Thyroid gland (tissue), 4 donors: ENCODE results near the gene PCNA. TPM values are rescaled to one million over a fixed set of nuclear protein-coding genes. Genes with fewer than 3 reads are reported as not detected.

Source experiments
- DNase-seq, 2 donors: peaks; one replicate each; pipeline ENCODE4 v3.0.0-alpha.2; 2019
- H3K27ac ChIP-seq, 3 donors: fragments of 200-600 bp; sonication (generic); 1 replicate in 2 of 3; 2 replicates in 1 of 3; pipeline ENCODE4 v1.5.1; 2016 to 2019; ENCODE audit warnings: mild to moderate bottlenecking in 1 of 3, moderate library complexity in 1 of 3
- H3K27me3 ChIP-seq: fragments of 200-600 bp; sonication (generic); one replicate; pipeline ENCODE4 v1.5.1; 2019
- H3K36me3 ChIP-seq, 2 donors: fragments of 200-600 bp; sonication (generic); one replicate each; pipeline ENCODE4 v1.5.1; 2016 to 2019
- H3K4me1 ChIP-seq, 2 donors: fragments of 200-600 bp; sonication (generic); one replicate each; pipeline ENCODE4 v1.5.1; 2017 to 2019
- H3K4me3 ChIP-seq, 3 donors: fragments of 200-600 bp; sonication (generic); replicated peaks in 1 of 3; 1 replicate in 2 of 3; 2 replicates in 1 of 3; pipeline ENCODE4 v1.5.1; 2016; ENCODE audit warnings: mild to moderate bottlenecking in 1 of 3
- H3K9me3 ChIP-seq: fragments of 200-600 bp; sonication (generic); one replicate; pipeline ENCODE4 v1.5.1; 2017
- POLR2A ChIP-seq, 2 donors: fragments of 450-650 bp; IDR thresholded peaks; one replicate each; pipeline ENCODE4 v1.6.1; 2017; ENCODE audit warnings: antibody characterized with exemption in 2 of 2, mild to moderate bottlenecking in 2 of 2, moderate library complexity in 1 of 2
- WGBS, 2 donors: methylation state at CpG; one replicate each; pipeline ENCODE4 v1.1.5; 2017; 5-methylcytosine and 5-hydroxymethylcytosine counted together
- intact Hi-C: fragments of 100-400 bp; cut with DNase I; formaldehyde crosslinking; loops from one replicate; pipeline ENCODE4 v1.15.1; 2023
- total RNA-seq, 4 donors: library from RNA; depleted of rRNA; stranded (reverse); fragments of >200 nt; gene quantifications; one replicate each; pipeline ENCODE4 v1.2.3, GENCODE V29; 2016
- TF ChIP-seq, protein P1 (sequence below), 6 experiments: fragments of 200-600 bp in 3 of 6; fragments of 450-650 bp in 3 of 6; sonication (generic) in 3 of 6; IDR thresholded peaks; one replicate each; pipeline ENCODE4 v1.5.1; 2016 to 2019; ENCODE audit warnings: antibody characterized with exemption in 6 of 6, mild to moderate bottlenecking in 2 of 6, inconsistent platforms in 1 of 6, moderate library complexity in 1 of 6

The PCNA gene
- total RNA-seq, 4 donors from 2014 or later: 35.1 to 66.1 (median 55.8) TPM

- Histone ChIP-seq H3K36me3 (no peaks in the 10 kb centered on the region), H3K4me1 (peaks cover 6 to 16% of the 10 kb centered on the region in 2 donors), H3K4me3 (no peak overlapping the region), H3K9me3 (no peaks in the 10 kb centered on the region), H3K27ac (no peak overlapping the region), H3K27me3 (no peaks in the 10 kb centered on the region)
- TF ChIP-seq, protein P1, sequence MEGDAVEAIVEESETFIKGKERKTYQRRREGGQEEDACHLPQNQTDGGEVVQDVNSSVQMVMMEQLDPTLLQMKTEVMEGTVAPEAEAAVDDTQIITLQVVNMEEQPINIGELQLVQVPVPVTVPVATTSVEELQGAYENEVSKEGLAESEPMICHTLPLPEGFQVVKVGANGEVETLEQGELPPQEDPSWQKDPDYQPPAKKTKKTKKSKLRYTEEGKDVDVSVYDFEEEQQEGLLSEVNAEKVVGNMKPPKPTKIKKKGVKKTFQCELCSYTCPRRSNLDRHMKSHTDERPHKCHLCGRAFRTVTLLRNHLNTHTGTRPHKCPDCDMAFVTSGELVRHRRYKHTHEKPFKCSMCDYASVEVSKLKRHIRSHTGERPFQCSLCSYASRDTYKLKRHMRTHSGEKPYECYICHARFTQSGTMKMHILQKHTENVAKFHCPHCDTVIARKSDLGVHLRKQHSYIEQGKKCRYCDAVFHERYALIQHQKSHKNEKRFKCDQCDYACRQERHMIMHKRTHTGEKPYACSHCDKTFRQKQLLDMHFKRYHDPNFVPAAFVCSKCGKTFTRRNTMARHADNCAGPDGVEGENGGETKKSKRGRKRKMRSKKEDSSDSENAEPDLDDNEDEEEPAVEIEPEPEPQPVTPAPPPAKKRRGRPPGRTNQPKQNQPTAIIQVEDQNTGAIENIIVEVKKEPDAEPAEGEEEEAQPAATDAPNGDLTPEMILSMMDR (IDR thresholded peaks at IDR 0.05): no peak
- no peak for TF ChIP-seq POLR2A (IDR thresholded peaks at IDR 0.05)
- DNase-seq: no peak
- intact Hi-C loops: no loop called here
Measured at GRCh38 chr20:5160882-5161281, 41.1 kb upstream of the PCNA start.

GRCh38 chr20:5159928-5160327, 40.2 kb upstream of the PCNA start:
- DNase-seq: no peak
- H3K27me3 ChIP-seq: no peaks in the 10 kb centered on the region
- no peaks in the 10 kb centered on the region for H3K9me3 ChIP-seq
- no peaks in the 10 kb centered on the region for H3K36me3 ChIP-seq
- intact Hi-C loops: no loop called here
- TF ChIP-seq POLR2A (IDR thresholded peaks at IDR 0.05): no peak
- TF ChIP-seq, protein P1 (IDR thresholded peaks at IDR 0.05): no peak
- peaks cover 6 to 16% of the 10 kb centered on the region in 2 donors for H3K4me1 ChIP-seq
- 67 to 74% methylated on average over 3 of the region's 3 CpGs for WGBS, 2 donors
- H3K4me3 ChIP-seq: no peak overlapping the region
- H3K27ac ChIP-seq: no peak overlapping the region

GRCh38 chr20:5156675-5157448, 37.1 kb upstream of the PCNA start:
- DNase-seq: no peak
- peaks cover 13 to 25% of the 10 kb centered on the region in 2 donors for H3K4me1 ChIP-seq
- intact Hi-C loops: no loop called here
- H3K27me3 ChIP-seq: no peaks in the 10 kb centered on the region
- no peaks in the 10 kb centered on the region for H3K36me3 ChIP-seq
- no peaks in the 10 kb centered on the region for H3K9me3 ChIP-seq
- no peak for TF ChIP-seq POLR2A (IDR thresholded peaks at IDR 0.05)
- TF ChIP-seq, protein P1 (IDR thresholded peaks at IDR 0.05): no peak
- H3K4me3 ChIP-seq: no peak overlapping the region
- WGBS, 2 donors: 65 to 77% methylated on average over 4 of the region's 4 CpGs
- no peak overlapping the region for H3K27ac ChIP-seq

DNA sequence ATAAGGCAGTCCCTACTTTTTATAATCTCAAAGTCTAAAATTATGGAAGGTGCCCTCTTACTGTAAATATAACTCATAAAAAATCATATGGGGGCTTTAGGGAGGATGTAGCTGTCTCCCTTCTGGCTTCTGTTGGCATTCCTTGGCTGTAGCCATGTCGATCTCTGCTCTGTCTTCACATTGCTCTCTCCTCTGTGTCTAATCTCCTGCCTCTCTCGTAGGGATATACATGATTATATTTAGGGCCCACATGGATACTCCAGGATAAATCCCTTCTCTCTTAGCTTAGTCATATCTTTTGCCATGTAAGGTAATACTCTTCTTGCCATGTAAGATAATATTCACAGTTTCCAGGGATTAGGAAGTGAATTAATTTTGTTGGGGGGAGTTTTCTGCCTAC, 35.6 kb upstream of the PCNA start:
- intact Hi-C loops: no loop called here
- Histone ChIP-seq H3K27me3 (no peaks in the 10 kb centered on the region), H3K36me3 (no peaks in the 10 kb centered on the region), H3K4me3 (no peak overlapping the region), H3K9me3 (no peaks in the 10 kb centered on the region), H3K27ac (no peak overlapping the region), H3K4me1 (peaks cover 9 to 22% of the 10 kb centered on the region in 2 donors)
- 92 to 93% methylated on average over 2 of the region's 2 CpGs for WGBS, 2 donors
- no peak for DNase-seq
- TF ChIP-seq POLR2A (IDR thresholded peaks at IDR 0.05): no peak
- TF ChIP-seq, protein P1 (IDR thresholded peaks at IDR 0.05): no peak

GRCh38 chr20:5154543-5154925, 34.8 kb upstream of the PCNA start:
- 89 to 99% methylated on average over 6 of the region's 6 CpGs for WGBS, 2 donors
- Histone ChIP-seq H3K36me3 (no peaks in the 10 kb centered on the region), H3K4me1 (peaks cover 13 to 25% of the 10 kb centered on the region in 2 donors), H3K4me3 (no peak overlapping the region), H3K27me3 (no peaks in the 10 kb centered on the region), H3K9me3 (no peaks in the 10 kb centered on the region), H3K27ac (no peak overlapping the region)
- TF ChIP-seq POLR2A (IDR thresholded peaks at IDR 0.05): no peak
- TF ChIP-seq, protein P1 (IDR thresholded peaks at IDR 0.05): no peak
- DNase-seq: no peak
- intact Hi-C loops: no loop called here
